Adipose tissue (tissue), 3 donors: ENCODE results near the gene TPPP. TPM values are rescaled to one million over a fixed set of nuclear protein-coding genes. Genes with fewer than 3 reads are reported as not detected.

Experiments used
- H3K27ac ChIP-seq: one replicate; pipeline ENCODE4 v1.5.1; 2013; ENCODE audit warnings: low read depth, low read length
- WGBS, 3 donors: extraction: QIAGEN DNeasy Blood & Tissue Kit; methylation state at CpG; one replicate each; pipeline ENCODE4 v1.1.7; 2013; 5-methylcytosine and 5-hydroxymethylcytosine counted together
- polyA plus RNA-seq, 3 donors: library from polyadenylated mRNA; stranded (reverse); fragments of 200-250 nt; gene quantifications; one replicate each; pipeline ENCODE4 v1.2.3, GENCODE V29; 2013
- donor health status: healthy with polysubstance abuse.
- donor health status: Bipolar disorder and iron deficiency.
- donor health status: healthy.

Gene TPPP
- polyA plus RNA-seq, 3 donors = 1.2 to 3.1 (median 2.7) TPM

DNA sequence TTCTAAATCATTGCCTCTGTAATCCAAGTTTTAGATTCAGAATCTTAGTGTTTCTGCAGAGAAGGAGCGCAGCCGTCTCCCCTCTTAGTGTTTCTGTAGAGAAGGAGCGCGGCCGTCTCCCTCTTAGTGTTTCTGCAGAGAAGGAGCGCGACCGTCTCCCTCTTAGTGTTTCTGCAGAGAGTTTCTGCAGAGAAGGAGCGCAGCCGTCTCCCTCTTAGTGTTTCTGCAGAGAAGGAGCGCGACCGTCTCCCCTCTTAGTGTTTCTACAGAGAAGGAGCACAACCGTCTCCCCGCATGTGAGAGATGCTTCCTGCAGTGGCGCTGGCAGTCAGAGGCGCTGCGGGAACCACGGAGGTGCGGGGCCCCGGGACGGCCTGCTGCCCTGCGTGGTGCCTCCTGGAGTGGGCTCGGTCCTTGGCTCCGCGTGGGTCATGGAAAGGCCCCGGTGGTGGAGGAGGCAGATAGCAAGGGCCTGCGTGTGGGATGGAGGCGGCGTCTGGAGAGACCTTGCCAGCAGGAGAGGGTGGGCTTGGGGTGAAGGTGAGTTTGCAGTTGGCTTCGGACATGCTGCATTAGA is 70.1 kb downstream of the TPPP start:
- H3K27ac ChIP-seq = no peak overlapping the region
- WGBS, 3 donors = 95% methylated on average over 31 of the region's 31 CpGs

GRCh38 chr5:622359-622758 is 70.8 kb downstream of the TPPP start:
- no peak overlapping the region for H3K27ac ChIP-seq
- WGBS, 3 donors = 92 to 94% (median 94%) methylated on average over 9 of the region's 9 CpGs

- no peak overlapping the region for H3K27ac ChIP-seq
- 96% methylated on average over 16 of the region's 16 CpGs for WGBS, 3 donors
These were observed 71.8 kb downstream of the TPPP start for GRCh38 chr5:621341-621761.

- WGBS, 3 donors = 91 to 95% (median 91%) methylated on average over 8 of the region's 8 CpGs
- H3K27ac ChIP-seq = no peak overlapping the region
These were observed 72.5 kb downstream of the TPPP start for GRCh38 chr5:620586-621180.

DNA sequence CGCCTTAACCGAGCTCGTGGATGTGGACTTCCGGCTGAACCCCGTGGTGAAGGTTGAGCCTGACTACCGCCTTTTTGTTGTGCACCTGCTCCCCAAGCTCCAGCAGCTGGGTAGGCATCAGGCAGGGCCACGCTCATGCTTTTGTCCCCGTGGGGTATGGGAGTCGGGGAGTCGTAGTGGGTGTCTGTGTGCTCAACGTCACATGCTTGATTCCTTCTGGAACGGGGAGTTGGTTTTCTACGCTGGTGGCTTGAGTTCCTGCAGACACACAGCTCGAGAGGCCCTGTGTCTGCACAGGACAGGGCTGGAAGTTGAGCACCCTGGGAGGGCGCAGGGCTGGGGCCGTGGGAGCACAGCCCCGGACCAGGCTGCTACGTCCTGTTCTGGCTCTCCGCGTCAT is 73.0 kb downstream of the TPPP start:
- 95 to 97% (median 95%) methylated on average over 20 of the region's 20 CpGs for WGBS, 3 donors
- no peak overlapping the region for H3K27ac ChIP-seq

DNA sequence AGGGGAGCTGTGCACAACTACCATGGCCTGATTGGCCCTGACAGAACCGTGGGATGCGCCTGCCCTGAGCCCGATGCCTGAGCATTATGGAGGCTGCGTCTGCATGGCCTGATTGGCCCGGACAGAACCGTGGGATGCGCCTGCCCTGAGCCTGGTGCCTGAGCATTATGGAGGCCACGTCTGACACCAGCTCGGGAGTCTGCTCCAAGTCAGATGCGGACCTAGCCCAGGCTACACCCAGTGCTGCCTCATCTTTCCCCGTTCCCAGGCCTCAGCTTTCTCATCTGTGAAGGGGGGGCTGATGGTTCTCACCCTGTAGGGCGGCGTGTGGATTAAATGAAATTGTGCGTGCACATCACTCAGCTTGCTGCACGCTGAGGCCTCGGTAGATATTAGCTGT is 73.7 kb downstream of the TPPP start:
- H3K27ac ChIP-seq = no peak overlapping the region
- 89 to 94% (median 90%) methylated on average over 16 of the region's 16 CpGs for WGBS, 3 donors

GRCh38 chr5:618450-618849 is 74.7 kb downstream of the TPPP start:
- 91 to 95% (median 95%) methylated on average over 5 of the region's 5 CpGs for WGBS, 3 donors
- no peak overlapping the region for H3K27ac ChIP-seq

- H3K27ac ChIP-seq = no peak overlapping the region
- WGBS, 3 donors = 95 to 97% (median 96%) methylated on average over 12 of the region's 12 CpGs
These were observed 75.3 kb downstream of the TPPP start for GRCh38 chr5:617896-618295.

DNA sequence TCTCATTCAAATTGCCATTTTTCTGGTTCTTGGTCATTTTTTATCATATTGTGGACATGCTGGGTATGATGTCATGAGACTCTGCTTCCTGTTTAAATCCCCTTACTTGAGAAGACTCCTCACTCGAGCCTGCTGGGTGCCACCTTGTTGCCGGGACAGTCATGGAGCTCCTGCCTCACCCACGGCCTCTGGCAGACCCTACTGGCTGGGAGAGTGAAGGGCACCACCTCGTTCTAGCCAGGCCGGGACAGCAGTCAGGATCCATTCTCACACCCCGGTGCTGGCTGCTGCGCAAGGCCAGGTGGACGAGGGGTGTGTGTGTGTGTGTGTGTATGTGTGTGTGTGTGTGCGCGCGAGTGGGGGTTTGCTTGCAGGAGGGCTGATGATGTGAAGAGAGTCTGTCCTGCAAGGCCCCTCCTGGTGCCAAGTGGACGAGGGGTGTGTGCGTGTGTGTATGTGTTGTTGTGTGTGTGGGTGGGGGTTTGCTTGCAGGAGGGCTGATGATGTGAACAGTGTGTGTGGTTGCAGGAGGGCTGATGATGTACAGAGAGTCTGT is 76.6 kb downstream of the TPPP start:
- WGBS, 3 donors = 74 to 84% (median 81%) methylated on average over 13 of the region's 13 CpGs

DNA sequence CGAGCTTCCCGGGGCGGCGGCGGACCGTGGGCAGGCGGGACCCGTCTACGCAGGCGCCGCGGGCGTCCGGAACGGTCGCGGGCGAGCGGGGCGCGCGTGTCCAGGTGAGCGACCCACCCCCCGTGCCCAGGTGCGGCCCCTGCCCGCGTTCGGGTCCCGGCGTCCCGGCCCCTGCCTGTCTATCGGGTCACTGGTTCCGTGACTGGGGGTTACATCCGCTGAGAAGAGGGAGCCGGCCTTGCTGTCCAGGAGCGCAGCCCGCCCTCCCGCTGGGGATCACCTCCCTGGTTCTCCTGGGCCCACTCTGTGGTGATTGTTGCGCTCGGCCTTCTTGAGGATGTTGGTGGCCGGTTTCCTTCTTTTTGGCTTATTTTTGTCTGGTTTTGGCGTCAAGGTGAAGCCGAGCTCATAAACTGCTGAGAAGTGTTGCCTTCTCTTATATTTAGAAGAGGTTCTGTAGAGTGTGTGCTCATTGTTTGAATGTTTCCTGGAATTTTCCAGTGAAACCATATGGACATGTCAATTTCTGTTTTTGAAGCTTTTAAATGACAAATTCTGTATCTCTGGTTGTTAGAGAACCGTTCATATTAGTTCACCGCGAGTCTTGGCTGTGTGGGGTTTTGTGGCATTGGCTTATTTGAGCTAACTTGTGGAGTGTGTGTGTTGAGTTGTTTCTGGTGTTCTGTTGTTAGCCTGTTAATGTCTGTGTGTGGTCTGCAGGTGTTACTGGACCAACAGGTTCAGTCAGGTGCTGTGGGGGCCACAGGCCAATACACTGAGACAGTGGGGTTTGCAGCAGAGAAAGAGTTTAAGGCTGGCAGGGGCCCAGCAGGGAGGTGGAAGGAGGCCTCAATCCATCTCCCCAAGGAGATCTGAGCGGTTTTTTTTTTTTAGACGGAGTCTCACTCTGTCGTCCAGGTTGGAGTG is 80.4 kb downstream of the TPPP start:
- 12 to 27% (median 15%) methylated on average over 23 to 49 of the region's 49 CpGs for WGBS, 3 donors
- H3K27ac ChIP-seq = no peak overlapping the region

More for the DNA sequence above, 76.6 kb downstream of the TPPP start:
- no peak overlapping the region for H3K27ac ChIP-seq

DNA sequence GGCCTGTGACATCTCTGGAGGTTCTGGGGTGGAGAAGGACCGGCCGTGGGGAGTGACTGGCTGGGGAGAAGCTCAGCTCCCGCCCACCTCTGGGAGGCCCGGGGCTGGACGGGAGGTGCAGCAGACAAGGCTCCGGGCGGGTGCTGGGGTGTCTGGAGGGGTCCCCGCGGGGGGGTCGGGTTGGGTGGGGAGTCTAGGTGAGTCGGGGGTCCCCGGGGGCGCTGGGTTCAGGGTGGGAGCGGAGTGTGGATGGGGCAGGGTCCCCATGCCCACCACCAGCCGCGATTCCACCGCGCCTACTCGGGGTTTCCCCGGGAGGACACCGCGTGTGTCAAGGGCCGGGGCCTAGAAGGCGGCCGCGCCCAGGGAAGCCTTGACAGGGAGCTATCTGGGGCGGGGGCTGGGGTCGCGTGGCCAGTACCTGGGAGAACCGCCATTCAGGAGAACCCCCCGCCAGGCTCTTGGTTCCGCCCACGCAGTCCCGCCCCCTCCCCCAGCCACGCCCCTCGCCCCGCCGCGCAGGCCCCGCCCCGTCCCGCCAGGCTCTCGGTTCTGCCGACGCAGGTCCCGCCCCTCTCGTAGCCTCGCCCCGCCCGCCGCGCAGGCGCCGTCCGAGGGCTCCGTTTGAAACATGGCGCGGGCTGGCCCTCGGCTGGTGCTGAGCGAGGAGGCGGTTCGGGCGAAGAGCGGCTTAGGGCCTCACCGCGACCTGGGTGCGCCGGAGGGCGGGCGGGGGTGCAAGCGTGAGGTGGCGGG is 81.2 kb downstream of the TPPP start, which contains the start of gene CEP72:
Gene CEP72 (plus strand): TSS at position 610 of the 756 bp plus-strand sequence. CDS start 22 bp downstream, at position 632.
- no peak within 1 kb of the TSS for H3K27ac ChIP-seq
- 0 to 1% (median 1%) methylated on average over 49 to 72 of the region's 72 CpGs for WGBS, 3 donors

GRCh38 chr5:610744-611730 is 82.1 kb downstream of the TPPP start:
- H3K27ac ChIP-seq = no peak overlapping the region
- WGBS, 3 donors = 44 to 51% (median 46%) methylated on average over 11 of the region's 11 CpGs

DNA sequence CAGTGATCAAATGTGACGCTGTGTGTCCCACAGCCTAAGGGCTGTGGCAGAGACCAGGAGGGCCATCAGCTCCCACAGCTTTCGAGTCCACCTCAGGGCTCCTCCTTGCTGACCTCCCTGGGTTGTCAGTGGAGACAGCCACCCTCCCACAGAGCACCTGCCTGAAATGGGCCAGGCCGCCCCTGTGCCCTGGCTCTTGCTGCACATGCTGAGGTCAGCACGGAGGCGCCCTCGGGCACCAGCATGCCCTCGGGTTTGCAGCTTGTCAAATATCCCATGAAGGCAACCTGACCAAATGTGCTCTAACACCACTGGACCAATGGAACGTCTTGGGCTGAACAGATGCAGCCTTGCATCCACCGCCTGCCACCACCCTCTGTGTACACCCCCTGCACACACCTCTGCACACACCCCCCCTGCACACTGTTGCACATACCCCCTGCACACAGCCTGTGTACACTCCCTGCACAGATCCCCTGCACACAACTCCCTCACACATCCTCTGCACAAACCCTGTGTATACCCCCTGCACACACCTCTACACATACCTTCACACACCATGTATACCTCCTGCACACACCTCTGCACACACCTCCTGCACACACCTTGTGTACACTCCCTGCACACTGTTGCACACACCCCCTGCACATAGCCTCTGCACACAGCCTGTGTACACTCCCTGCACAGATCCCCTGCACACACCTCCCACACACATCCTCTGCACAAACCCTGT is 83.0 kb downstream of the TPPP start:
- WGBS, 3 donors = 89 to 93% (median 90%) methylated on average over 9 of the region's 9 CpGs
- no peak overlapping the region for H3K27ac ChIP-seq
